HG02623 (cell line): ENCODE results near the gene CA5A.
"Not testable (repeated sequence)": the region's sequence is repeated elsewhere in the genome, so short reads cannot be mapped to it uniquely, and the experiment has no call there.

Source experiments
- ATAC-seq: cut with Tn5 transposase; IDR thresholded peaks from one replicate; pipeline ENCODE4 v1.9.1; 2021; ENCODE audit warnings: moderate library complexity; ENCODE audit not compliant: unreplicated experiment

The CA5A gene

DNA sequence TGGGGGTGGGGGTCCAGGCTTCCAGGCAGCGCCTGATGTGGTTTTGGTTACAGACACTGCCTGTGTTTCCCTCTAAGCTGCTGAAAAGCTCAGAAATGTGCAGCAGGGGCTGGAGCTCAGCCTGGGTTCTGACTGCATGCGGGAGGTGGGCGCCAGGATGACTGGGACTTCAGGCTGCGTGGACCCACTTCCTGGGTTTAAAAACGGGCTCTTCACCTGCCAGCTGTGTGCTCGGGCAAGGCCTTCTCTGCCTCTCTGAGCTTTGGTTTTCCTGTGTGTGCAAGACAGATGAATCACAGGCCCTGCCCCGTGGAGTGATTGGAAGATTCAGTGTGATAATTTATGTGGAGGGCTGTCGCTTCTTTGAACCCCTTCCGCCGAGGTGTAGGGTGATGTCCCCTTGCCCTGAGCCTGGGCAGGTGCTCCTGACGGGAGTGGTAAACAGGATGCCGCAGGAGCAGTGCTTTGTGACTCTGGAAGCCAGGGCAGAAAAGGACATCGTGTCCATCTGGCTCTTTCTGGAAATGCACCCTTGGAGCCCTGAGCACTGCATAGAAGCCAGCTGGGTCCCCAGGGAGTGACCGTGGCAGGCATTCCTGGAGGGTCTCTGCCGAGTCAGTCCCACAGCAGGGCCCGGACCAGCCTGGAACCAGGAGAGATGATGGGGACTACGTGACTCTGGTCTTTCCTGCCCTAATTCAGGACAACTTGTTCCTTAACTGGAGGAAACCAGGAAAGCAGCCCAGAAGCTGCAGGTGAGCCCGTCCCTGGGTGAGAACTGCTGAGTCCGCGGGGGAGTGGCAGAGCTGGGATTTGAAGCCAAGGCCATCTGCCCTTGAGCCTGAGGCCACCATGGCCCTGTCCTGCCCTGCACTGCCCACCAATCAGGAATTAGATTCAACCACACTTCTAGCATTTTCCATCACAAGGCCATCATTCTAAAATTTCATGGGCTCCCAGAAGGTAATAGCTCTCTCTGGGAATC, 38.5 kb downstream of the CA5A start:
- no peak for ATAC-seq

DNA sequence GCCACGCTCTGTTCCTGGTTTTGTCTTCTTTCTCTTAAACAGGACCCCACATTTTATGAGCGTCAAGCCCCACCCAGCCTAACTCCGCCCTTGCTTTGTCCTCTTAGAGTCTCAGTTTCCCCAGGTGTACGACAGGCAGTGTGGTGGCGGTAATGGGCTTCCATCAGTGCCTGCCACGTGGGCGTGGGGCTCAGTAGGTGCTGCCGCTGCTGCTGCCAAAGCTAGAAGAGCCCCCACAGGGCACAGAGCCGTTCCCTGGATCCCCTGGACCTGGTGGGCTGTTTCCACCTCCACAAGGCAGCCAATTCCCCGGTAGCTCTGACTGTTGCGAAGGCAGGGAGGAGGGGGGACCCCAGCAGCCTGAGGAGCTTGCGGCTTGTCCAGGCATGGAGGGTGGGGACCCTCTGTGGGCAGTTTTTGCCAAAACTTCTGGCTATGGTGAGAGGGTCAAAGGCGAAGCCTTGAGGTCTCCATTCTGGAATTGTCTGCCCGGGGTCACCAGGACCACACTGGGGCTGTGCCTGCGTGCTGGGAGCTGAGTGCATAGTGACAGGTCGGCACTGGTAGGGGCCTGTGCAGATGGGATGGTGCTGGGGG, 39.3 kb downstream of the CA5A start:
- not testable (repeated sequence) for ATAC-seq

DNA sequence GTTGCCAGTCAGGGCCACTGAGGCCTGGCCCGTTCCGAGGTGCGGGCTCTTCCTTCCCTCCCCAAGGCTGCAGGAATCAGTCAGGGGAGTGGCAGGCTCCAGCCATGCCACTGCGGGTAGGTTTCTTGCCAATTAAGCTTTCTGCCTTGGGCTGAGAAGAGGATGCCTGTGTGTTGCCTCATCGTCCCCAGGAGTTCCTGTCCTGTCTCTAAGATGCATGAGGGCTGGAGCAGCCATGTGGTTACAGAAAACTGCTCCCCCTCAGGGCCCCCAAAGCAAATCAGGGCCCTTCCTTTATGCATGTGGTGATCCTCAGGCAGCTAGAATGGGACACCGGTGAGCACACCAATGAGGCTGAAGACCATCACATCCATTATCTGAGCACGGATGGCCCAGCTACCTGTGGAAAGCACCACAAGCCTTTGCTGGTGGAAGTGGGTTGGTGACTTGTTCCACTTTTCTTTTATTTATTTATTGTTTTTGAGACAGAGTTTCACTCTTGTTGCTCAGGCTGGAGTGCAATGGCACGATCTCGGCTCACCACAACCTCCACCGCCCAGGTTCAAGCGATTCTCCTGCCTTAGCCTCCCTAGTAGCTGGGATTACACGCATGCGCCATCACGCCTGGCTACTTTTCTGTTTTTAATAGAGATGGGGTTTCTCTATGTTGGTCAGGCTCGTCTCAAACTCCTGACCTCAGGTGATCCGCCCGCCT, 40.0 kb downstream of the CA5A start:
- ATAC-seq: not testable (repeated sequence)

DNA sequence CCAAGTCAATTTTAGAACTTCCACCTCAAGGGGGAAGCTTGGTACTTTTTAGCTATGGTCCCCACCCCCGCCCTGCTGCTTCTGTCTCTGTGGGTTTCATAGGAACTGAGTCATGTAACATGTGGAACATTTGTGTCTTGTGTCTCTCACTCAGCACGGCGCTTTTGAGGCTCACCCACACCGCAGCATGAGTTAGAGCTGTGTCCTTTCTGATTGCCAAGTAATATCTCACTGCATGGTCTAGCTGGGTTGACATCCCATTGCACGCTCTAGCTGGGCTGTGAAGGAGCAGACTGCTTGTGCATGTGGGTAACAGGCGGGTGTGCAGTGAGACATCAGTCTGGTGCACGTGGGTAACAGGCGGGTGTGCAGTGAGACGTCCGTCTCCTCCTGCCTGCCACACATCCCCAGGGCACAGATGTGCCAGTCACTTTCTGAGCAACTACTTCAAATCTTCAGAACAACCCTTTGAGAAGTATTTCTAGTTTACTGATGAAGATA, 40.6 kb downstream of the CA5A start:
- ATAC-seq: peak; percentile 64

DNA sequence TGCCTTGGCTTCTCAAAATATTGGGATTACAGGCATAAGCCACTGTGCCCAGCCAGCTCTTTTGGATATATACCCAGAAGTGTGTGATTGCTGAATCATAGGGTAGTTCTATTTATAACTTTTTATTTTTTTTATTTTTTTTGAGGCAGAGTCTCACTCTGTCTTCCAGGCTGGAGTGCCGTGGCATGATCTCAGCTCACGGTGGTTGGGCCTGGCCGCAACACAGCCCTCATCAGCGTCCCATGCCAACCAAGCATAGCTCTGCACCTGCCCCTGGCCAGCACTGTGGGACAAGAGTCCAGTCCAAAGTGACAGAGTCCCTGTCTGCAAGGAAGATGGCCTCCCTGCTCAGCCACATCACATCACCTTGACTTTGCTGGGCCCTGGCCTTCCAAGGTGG, 42.3 kb downstream of the CA5A start:
- ATAC-seq: not testable (repeated sequence)

DNA sequence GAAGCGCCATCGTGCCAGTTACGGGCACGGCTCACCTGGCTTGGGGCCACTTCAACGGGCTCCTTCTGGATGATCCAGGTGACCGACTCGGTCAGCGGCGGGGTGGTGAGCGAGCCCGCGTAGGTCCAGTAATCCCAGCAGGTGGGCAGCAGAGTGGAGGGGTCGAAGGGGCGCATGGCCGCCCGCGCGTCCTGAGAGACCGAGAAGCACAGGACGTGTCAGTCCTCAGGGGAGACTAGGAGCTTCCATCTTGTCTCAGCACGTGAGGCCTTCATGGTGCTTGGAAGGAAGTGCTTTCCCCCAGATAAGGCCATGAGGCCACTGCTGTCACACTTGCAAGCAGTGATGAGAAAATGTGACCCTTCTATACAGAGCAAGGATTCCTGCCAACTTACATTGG, 44.6 kb downstream of the CA5A start:
- no peak for ATAC-seq

DNA sequence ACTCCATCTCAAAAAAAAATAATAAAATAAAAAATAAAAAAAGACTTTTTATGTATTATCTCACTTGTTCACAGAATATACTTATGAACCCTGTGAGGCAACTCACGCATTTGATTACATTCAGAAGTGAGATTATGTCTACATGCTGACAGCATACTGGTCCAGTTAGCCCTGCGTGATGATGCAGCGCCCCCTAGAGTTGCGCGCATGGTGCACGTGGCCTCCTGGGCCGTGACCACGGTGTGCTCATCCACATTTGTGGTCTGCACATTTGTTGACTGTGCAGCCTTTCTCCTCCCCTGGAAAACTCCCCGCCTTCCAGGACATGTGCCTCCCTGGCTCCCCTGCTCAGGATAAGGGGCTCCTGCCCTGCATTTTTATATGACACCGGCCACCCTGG, 46.6 kb downstream of the CA5A start:
- ATAC-seq: not testable (repeated sequence)

DNA sequence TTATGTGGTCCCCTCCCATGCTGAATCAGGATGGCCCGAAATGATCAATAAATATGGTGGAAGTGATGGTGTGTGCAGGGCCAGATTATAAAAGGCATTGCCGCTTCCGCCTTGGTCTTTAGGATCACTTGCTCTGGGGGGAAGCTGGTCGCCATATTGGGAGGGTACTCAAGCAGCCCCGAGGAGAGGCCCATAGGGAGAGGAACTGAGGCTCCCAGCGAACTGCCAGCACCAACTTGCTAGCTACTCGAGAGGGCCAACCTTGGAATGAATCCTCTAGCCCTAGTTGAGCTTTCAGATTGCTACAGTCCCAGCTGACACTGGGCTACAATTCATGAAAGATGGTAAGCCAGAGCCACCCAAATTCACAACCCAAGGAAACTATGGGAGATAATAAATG, 48.0 kb downstream of the CA5A start:
- ATAC-seq: not testable (repeated sequence)

DNA sequence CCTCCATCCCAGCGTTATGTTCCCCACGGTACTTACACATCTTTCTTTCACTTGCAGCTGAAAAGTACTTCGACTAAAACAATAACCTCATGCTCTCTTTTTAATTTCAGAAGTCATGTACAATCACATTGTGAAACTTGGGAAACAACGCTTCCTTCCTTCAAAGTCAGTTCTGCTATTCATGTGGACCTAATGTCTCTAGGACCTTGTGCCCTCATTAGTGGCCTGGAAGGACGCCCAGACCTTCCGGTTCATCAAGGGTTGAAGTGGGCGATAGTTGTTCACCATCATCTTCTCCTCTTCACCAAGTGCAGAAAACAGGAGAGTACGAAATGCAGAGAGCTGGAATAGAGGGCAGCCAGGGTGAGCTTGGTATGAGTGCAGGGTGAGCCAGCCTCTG, 48.4 kb downstream of the CA5A start:
- ATAC-seq: not testable (repeated sequence)

DNA sequence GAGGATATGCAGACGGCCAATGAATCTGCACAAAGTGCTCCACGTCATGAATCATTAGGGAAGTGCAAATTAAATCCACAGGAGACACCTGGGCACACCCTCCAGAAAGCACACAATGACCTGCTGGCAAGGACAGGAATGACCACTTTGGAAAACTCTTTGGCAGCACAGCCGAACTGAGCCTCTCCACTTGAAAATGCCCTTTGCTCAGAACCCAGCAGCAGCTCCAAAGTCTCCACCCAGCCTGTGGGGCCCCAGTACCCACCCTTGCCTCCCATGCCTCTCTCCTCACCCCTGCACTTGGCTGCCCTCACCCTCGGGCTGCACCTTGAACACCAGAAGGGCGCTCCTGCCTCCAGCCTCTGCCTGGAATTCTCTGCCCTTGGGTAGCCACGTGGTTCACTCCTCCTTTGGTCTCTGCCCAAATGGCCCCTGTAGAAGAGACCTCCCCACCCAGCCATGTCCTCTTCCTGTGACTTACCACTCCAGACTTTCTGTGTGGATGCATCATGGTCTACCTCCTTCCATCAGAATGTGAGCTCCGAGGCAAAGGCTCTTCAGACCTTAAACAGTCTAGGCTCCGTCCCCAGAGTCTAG, 50.9 kb downstream of the CA5A start:
- ATAC-seq: not testable (repeated sequence)

DNA sequence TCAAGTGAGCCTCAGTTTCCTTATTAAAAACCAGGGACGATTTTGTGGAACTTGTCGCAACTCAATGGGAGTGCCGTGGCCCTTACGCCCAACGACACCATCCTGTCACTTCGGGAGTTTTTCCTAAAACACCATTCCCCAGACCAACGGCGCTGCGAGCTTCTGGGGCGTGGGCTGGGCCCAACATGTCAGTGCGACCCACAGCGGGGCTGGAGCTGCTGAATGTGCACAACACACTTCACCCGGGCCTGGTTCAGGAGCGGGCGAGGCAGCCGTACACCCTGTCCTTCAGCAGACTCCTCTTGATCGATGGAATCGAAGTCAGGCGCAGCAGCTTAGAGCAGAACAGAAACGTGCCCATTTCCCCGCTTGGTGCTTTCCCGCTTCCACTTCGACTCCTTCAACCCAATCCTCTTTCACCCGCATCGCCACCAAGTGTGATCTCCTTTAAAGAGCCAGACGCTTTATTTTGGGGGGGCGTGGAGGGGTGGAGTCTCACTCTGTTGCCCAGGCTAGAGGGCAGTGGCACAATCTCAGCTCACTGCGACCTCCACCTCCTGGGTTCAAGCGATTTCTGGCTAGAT, 53.8 kb downstream of the CA5A start:
- no peak for ATAC-seq

DNA sequence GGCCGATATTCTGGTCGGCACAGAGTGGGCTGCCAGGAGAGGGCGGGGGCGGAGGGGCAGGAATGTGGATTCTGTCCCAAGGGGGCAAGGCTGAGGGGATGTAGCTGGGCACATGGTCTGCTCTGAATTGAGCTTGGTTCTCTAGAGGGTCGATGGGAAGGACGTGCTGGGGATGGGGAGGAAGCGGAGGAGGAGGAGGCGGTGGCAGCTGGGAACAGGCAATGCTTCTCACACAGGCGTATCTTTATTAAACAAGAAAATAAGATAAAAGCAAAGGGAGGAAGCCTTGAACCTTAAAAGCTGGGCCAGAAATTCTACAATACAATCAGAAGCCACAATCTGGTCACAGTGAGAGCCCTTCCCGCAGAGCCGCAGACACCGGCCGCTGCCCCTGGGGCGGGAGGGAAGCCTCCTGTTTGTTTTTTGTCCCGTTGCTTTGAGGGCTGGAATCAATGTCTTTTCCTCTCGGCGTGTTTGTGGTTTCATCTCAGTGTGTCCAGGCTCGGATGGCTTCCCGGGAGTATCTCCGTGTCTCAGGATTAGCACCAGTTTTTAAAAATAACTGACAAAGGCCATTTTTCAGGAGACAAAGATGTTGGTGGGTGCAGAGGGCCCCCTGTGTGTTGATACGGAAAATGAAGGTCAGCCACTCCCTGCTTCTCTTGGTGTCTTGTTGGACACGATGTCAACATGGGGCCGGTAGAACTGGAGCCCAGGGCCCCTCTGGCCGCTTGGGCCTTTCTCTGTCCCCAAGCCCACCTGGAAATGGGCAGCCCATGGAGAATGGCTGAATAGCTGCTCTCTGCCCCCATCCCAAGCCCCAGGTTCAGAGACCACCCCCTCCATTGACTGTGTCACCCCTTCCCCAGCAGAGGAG, 54.8 kb downstream of the CA5A start:
- ATAC-seq: no peak

DNA sequence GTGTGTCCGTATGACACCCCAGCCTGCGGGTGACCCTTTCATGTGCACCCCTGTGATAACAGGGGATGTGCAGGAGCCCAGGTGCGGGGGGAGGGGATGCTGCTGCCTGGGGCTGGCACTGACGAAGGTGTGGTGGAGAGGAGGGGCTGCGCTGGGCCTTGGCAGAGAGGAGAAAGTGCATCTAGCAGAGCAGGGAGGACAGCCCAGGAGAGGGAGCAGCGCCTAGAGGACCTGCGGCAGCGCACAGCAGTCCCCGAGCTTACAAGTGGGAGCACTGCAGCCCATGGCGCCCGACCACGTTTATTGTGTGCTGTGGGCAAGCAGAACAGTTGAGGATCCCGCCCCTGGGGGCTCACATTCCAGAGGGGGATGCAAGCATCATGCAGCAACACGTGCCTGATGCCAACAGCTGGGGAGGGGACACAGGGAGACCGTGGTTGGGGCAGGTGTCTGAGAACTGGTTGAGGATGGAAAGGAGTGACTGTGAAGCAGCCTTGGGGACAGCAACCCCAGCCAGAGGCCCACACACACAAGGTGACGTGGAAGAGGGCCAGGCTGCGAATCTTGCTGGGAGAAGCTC, 56.1 kb downstream of the CA5A start:
- ATAC-seq: no peak

DNA sequence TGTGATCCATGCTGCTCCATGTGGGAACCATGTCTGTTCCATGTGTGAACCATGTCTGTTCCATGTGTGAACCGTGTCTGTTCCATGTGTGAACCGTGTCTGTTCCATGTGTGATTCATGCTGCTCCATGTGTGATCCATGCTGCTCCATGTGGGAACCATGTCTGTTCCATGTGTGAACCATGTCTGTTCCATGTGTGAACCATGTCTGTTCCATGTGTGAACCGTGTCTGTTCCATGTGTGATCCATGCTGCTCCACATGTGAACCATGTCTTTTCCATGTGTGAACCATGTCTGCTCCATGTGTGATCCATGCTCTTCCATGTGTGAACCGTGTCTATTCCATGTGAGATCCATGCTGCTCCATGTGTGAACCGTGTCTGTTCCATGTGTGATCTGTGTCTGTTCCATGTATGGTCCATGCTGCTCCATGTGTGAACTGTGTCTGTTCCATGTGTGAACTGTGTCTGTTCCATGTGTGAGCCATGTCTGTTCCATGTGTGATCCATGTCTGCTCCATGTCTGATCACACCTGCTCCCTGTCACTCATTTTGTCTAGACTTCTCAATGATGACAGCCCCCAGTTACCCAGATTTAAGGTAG, 56.8 kb downstream of the CA5A start:
- not testable (repeated sequence) for ATAC-seq

DNA sequence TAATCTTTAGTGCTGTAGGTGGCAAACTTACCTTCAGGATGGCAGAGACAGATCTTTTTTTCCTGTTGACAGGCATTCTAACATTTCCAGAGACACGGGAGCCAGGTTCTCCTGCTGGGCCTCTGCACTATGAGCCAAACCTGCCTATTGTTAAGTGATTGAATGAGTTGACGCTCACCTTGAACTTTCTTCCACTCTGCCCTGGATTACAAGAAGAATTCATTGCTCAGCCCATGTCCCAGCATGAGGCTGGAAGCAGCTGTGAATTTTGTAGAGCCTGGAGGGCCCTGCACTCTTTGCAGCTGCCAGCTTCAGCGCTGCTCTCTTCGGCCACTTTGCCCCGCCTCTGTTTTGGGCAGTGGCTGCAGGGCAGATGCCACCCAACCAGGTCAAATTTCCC, 57.6 kb downstream of the CA5A start:
- ATAC-seq: no peak

DNA sequence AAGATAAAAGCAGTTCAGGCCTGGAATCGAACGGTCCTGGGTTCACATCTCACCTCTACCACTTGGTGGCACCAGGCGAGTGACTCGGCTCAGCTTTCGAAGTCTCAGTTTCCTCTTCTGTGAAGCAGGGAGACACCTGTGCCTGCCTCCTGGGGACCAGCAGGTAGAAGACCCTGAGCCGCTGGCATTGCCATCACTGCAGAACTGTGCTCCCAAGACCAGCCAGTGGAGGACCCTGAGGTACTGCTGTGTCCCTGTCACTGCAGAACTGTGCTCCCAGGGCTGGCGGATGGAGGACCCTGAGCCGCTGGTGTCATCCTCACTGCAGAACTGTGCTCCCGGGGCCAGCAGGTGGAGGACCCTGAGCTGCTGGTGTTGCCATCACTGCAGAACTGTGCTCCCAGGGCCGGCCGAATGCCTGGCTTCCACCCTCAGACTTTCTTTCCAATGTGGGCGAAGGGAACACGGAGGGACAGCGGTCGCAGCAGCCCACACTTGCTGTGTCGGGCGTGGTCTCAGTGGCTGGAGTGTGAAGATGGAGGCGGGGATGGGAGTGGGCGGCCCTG, 58.3 kb downstream of the CA5A start:
- no peak for ATAC-seq

DNA sequence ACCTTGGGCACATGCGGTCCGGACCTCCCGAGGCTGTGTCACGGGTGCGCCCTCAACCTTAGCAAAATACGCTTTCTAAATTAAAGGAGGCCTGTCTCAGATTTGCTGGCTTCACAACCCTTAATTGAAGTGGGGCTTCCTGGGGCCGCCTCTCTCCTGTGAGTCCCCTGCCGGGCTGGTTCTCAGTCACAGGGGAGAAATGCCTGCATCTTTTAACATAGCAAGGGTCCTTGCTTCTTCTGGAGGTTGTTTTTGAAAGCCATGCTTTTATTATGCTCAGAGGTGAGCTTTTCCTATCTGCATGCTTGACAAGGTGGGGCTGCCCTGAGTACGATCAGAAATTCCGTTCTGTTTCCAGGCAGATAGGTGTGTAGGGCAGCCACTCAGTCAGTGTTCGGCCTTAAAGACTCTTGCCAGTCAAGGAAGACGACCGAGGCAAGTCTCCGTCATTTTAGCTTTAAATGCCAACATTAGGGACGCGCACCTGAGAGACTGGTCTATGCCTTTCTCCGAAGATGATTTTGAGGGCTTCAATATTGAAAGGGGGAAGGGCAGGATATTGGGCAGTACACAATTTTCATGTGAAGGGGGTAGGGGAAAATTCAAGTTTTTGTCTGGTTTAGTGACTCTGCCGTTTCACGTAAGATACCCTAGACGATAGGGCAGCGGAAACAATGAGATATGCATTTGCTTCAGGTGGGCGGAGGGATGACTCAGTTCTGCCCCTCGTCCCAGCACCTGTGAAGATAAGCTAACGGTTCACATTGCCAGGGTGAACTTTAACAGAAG, 61.5 kb downstream of the CA5A start:
- no peak for ATAC-seq
